Keratinocyte (primary cell): ENCODE data around the gene TXLNG.

Source experiments
- EZH2 ChIP-seq: IDR thresholded peaks from one replicate; pipeline ENCODE4 v1.6.1; 2012; ENCODE audit warnings: inconsistent platforms, mild to moderate bottlenecking, low read length, moderate library complexity
- TF ChIP-seq, protein P1 (sequence below), 3 experiments: IDR thresholded peaks in 1 of 3; conservative IDR thresholded peaks in 1 of 3; optimal IDR thresholded peaks in 1 of 3; 2 replicates in 2 of 3; 3 replicates in 1 of 3; pipeline versions ENCODE3 to v1.5.1; 2011; ENCODE audit warnings: low read length in 3 of 3, mild to moderate bottlenecking in 3 of 3, moderate library complexity in 2 of 3, control low read depth in 1 of 3, inconsistent platforms in 1 of 3; ENCODE audit not compliant: insufficient read depth in 2 of 3; ENCODE audit errors: extremely low read depth in 1 of 3

- TF ChIP-seq, protein P1, sequence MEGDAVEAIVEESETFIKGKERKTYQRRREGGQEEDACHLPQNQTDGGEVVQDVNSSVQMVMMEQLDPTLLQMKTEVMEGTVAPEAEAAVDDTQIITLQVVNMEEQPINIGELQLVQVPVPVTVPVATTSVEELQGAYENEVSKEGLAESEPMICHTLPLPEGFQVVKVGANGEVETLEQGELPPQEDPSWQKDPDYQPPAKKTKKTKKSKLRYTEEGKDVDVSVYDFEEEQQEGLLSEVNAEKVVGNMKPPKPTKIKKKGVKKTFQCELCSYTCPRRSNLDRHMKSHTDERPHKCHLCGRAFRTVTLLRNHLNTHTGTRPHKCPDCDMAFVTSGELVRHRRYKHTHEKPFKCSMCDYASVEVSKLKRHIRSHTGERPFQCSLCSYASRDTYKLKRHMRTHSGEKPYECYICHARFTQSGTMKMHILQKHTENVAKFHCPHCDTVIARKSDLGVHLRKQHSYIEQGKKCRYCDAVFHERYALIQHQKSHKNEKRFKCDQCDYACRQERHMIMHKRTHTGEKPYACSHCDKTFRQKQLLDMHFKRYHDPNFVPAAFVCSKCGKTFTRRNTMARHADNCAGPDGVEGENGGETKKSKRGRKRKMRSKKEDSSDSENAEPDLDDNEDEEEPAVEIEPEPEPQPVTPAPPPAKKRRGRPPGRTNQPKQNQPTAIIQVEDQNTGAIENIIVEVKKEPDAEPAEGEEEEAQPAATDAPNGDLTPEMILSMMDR (optimal IDR thresholded peaks at IDR 0.05 in 1 of 3, IDR thresholded peaks at IDR 0.05 in 1 of 3, conservative IDR thresholded peaks at IDR 0.05 in 1 of 3; ENCODE audit: extremely low read depth in 1 of 3, insufficient read depth in 2 of 3, low read length in 3 of 3) = no peak
- TF ChIP-seq EZH2 = no peak
These were observed 2.8 kb upstream of the TXLNG start for GRCh38 chrX:16783452-16783851.
